T-helper 2 cell (primary cell): ENCODE data around the gene CLASP1.
"Not testable (repeated sequence)": the region's sequence is repeated elsewhere in the genome, so short reads cannot be mapped to it uniquely, and the experiment has no call there.

Experiments used
- DNase-seq, 5 experiments: peaks; one replicate each; pipeline versions ENCODE4 v3.0.0 to v3.0.0-alpha.2; 2012 to 2022

Gene CLASP1

DNA sequence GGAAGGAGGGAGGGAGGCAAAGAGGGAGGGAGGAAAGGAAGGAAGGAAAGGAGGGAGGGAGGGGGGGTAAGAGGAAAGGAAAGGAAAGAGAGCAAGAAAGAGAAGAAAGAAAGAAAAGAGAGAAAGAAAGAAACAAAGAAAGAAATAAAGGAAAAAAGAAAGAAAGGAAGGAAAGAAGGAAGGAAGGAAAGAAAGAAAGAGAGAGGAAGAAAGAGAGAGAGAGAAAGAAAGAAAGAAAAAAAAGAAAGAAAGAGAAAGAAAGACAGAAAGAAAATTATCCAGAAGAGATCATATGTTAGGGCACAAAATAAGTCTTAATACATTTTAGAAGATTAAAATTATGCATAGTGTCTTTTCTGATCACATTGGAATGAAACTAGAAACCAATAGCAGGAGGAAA lies 339.9 kb downstream of the CLASP1 start:
- DNase-seq, result no peak

DNA sequence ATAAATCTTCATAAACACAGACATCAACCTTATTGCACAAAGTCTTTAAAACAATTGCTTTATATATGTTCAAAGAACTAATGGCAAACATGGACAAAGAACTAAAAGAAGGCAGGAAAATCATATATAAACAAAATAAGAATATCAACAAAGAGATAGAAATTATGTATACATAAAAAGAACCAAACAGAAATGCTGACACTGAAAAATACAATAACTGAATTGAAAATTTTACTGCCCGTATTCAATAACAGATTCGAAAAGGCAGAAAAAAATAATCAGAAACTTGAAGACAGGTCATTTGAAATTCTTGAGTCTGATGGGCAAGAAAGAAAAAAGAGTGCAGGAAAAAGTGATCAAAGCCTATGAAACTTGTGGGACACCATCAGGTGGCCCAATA lies 342.2 kb downstream of the CLASP1 start:
- DNase-seq, result no peak

DNA sequence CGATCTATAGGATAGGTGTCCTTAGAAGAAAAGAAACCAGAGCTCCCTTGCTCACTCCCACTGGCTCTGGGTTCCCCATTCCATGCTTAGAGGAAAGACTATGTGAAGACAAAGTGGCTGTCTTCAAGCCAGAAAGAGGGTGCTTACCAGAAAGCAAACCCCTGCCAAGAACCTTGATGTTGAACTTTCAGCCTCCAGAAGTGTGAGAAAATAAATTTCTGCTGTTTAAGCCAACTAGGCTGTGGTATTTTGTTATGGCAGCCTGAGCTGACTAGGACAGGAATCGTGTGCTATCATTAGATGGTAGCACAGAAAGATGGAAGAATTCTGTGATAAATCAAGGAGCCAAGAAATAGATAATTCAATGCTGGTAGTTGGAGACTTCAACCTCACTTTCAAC lies 344.3 kb downstream of the CLASP1 start:
- no peak for DNase-seq

DNA sequence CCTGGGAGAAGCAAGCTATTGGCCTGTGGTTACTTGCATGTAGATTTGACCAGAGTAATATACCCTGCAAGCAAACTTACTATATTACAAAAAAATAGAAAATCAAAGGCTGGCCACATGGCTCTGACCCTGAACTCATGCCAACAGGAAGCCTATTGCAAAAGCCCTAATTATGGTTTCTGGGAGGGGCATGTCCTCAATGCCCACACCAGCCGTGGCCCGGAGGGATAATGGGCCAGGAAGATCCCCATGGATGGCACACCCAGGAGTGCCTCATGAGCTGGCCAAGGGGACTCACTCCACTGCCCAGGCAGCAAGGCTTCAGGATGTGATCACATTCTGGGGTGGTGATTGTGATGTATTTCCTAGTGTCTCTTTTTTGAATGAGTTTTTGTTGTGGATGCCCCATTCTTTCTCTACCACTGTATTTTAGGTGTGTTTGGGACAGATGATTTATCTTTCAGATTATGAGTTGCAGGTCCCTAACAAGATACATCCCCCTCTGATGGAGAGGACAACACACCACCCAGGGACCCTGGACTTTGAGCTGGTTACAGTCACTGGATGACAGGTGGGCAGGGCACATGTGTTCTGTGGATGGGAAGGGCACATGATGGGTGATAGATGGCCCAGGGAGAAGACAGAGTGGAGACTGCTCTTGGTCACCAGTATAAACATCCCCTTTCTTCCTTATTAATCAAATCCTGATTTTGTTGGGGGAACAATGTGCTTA lies 345.6 kb downstream of the CLASP1 start:
- DNase-seq, result no peak

DNA sequence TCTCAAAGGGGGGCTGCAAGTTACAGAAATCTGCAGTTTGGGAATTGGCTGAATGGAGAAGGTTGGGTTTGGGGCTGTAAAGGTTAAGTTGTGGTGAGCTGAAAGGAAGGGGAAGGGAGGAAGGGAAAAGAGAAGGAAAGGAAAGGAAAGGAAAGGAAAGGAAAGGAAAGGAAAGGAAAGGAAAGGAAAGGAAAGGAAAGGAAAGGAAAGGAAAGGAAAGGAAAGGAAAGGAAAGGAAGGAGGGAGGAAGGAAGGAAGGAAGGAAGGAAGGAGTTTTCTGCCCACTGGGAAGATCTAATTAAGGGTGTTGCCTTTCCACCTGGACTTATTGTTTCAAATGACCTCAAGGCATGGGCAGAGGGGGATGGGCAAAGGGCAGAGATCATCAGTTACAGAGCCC lies 348.1 kb downstream of the CLASP1 start:
- not testable (repeated sequence) for DNase-seq

DNA sequence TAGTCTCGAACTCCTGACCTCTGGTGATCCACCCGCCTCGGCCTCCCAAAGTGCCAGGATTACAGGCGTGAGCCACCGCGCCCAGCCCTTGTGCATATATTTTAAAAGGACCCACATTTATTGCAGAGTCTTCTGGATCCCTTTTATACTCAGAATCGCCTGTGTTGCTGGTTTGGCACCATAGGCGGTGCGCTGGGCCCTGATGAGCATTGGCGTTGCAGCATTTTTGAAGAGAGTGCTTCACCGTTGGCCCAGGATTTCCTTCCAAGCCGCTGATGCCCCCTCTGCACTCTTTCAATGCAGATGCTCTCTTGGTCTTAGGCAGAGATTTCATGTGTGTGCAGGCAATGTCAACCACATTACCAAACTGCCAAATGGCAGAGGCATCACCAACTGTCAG lies 350.8 kb downstream of the CLASP1 start:
- no peak for DNase-seq

DNA sequence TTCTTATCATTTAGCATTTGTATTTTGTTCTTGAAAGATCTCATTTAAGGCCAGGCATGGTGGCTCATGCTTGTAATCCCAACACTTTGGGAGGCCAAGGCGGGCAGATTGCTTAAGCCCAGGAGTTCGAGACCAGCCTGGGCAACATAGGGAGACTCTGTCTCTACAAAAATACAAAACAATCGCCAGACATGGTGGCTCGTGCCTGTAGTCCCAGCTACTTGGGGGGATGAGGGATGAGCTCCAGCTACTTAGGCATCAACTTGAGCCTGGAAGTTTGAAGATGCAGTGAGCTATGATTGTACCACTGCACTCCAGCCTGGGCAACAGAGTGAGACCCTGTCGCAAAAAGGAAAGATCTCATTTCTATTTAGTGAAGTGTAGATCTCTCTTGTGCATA lies 351.4 kb downstream of the CLASP1 start:
- DNase-seq, result not testable (repeated sequence)

DNA sequence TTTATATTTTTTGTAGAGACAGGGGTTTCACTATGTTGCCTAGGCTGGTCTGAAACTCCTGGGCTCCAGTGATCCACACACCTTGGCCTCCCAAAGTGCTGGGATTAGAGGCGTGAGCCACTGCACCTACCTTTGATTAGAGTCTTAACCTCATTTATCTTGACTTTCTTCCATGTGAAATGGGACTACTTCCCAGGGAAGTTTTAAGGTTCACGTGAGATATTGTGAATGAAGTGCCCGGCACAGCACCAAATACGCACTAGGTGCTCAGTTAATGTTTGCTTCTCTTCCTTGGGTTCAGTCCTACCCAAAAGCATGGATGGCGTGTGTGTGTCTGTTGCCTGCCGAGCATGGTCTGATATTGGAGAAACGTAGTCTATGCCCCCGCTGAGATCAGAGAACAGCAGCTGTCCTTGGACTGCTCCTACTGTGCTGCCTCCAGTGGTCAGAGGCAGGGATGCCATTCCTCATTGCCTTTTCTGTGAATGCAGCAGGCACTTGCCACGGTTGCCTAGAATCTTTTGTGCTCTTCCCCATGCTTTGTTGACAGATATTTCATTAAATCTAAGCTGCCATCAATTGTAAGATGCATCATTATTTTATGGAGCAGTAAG lies 351.9 kb downstream of the CLASP1 start:
- no peak for DNase-seq

DNA sequence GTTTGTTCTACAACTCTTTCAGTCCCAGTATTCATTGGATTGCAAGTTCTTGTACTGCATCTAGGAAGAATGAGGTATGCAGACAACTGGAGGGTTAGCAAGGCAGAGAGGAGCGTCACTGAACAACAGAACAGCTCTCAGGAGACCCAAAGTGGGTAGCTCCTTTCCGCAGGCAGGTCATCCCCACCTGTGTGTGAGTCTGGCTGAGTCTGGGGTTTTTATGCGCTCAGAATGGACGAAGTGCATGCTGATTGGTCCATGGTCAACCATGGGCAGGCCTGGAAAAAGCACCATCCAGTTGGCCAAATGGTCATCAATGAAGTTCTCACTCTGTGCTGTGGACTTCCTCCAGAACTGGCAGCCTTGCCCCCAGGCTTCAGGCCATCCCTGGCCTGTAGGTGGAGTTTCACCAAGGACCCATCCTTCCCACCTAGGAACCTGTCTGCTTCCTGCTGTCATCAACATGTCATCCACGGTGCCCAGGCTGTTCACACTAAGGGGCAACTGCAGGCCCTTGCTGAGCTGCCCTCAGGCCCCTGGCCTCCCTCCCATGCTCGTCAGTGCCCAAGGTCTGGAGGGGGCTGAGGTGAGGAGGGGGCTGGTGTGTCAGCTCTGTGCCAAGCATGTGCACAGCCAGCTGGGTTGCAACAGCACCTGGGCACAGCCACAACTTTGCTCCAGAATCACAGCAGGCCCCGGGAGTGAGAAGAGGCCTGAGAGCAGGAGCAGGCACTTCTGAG lies 353.2 kb downstream of the CLASP1 start:
- DNase-seq, result no peak

DNA sequence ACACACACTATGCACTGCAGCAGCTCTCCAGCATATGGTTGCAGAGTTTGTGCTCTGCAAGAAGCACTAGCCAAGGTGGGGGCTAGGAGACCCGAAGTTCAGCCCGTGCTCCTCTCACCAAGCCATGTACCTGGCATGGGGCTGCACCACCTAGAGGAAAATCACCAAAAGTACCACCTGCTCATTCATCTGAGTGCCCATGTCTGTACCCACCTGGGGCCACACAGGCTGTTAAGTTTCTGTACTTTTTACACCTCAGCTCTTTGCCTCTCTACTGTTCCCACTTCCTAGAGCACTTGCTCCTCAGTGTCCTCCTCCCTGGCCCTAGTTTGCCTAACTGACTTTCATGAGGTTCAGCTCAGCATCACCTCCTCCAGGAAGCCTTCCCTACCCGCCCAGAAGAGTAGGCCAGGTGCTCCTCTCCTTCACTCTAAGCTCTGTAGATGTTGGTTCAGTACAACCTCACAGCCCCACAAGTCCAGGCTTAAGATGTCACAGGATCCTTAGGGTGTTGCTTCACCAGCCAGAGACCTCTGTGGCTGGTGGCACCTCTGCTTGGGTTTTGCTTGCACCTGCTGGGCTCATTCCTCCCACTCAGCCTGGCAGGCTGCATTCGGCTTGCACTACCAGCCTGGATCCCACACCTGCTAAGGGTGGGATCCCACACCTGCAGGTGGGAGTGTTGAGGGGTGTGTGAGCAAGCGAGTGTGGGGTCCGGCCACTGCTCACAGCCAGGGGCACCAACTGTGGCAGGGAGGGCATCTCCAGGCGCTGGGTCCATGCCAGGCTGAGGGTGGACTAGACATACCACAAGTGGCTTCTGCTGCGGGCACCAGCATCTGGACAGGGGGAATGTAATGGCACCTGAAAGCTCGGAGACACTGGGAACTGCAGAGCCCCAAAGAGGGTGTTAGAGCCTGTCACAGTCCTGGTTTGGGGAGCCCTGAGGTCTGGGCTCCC lies 354.1 kb downstream of the CLASP1 start:
- DNase-seq, result no peak

DNA sequence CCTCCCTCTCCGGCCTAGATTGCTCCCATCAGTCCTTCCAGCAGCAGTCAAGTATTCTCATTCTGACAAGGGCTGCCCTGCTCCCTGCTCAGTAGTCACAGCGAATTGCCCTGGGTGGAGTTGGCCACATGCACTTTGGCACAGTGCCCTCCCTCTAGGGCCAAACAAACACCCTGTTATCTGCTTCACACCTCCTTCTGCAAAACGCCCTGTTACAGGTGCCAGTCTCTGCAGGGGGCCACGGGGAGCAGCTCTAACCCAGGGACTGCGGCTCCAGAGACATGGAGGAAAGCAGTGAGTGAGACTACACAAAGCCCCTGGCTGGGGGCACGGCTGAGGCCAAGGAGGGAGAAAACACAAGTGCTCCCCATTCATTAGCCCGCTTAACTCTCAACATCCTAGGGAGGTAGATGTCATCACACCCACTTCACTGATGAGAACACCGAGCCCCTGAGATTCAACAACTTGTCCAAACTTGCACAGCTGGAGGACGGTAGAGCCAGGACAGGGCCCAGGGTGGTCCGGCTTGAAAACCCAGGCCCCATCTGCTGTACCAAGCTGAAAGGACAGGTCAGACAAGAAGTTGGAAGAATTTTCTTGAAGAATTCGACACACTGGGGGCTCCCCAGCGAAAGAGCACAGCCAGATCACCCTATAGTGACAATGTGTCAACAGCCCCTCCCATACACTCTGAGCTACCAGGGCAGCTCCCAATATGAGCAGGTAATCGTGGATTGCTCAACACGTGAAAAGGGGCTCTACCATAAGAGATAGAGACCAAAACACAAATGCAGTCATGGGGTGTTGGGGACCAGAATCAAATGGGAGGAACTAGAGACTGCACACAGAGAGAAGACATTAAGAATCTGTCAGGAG lies 355.6 kb downstream of the CLASP1 start:
- DNase-seq, result no peak

DNA sequence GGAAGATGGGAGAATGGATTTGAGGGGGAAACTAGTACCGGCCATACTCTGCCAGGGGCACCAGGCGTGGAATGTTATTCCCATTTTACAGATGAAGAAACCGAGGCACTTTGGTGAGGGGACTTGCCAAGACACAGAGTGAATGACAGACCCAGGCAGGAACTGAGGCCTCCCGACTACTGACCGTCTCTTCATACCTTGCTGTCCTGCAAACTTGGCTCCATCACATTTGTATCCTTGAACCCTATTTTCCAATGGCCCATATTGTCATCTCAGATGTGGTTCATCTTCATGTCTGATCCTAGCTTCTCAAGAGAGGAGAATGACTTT lies 358.0 kb downstream of the CLASP1 start:
- no peak for DNase-seq

DNA sequence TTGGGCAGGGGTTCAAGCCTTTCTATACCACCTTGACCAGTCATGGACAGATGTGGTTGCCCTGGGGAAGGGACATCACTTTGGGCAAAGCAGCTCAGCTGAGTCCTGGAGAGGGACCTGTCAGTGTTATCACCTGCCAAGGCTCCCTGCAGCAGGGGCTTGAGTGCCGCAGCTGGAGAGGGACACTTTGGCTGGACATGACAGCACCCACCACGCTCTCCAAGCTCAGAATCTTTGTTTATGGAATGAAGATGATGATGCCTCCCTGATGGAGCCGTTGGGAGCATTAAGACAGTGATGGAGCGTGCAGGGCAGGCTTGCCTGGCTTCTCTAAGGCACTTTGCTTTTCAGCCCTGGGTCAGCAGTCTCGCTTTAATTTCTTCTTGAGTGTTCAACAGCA lies 360.0 kb downstream of the CLASP1 start:
- no peak for DNase-seq

DNA sequence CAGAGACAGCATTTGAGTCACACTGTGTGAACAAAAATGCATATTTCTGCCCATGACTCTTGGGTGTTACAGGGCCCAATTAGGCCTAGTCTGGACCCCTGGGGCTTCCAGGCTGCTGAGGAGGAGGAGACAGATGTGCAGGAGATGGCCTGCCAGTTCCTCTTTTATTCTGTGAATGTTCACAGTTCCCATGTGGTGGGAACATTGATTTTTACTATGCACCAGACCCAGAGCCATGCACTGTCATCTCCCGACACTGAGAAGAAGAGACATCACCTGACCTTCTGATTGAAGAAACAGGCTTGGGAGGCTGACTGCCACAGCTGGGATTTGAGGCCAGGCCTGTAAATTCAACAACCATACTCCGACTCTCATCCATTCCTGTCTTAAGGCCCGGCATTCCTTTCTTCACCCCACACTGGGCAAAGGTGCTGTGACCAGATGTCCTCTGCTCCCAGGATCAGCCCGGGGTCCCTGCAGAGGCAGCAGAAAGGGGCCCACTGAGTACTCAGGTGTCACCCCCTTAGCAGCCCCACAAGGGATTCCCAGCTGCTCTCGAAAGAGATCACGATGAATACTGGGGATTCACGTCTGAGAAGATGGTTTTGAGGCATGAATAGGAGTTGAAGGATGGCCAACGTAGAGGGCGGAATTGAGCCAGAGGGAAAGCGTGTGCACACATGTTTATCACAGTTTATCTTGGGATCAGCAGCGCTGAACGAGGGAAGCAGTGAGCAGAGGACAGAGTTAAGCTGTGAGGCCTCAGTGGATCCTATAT lies 360.6 kb downstream of the CLASP1 start:
- DNase-seq, result no peak

DNA sequence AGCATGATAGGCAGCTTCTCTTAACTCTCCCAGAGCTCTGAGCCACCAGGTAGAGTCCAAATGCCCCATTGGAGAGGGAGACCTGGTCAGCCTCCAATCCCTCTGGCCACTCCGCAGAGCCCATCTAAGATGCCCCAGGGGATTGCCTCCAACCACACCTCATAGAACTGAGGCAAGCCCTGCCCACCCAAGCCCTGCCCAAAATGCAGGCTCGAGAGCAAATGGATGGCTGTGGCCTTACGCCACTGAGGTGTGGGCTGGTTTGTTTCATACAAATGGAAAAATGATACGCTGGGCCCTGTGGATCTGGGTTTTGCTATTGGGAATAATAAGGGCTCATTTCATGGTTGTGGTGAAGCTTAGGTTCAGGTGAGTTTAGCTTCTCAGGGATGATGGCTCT lies 361.3 kb downstream of the CLASP1 start:
- DNase-seq, result no peak
